ENCODE data around the gene SLC38A4.
"Not testable (repeated sequence)": the region's sequence is repeated elsewhere in the genome, so short reads cannot be mapped to it uniquely, and the experiment has no call there.

Gene SLC38A4

GRCh38 chr12:46857486-46857885, 31.7 kb upstream of the SLC38A4 start:
- TF ChIP-seq, protein P1, sequence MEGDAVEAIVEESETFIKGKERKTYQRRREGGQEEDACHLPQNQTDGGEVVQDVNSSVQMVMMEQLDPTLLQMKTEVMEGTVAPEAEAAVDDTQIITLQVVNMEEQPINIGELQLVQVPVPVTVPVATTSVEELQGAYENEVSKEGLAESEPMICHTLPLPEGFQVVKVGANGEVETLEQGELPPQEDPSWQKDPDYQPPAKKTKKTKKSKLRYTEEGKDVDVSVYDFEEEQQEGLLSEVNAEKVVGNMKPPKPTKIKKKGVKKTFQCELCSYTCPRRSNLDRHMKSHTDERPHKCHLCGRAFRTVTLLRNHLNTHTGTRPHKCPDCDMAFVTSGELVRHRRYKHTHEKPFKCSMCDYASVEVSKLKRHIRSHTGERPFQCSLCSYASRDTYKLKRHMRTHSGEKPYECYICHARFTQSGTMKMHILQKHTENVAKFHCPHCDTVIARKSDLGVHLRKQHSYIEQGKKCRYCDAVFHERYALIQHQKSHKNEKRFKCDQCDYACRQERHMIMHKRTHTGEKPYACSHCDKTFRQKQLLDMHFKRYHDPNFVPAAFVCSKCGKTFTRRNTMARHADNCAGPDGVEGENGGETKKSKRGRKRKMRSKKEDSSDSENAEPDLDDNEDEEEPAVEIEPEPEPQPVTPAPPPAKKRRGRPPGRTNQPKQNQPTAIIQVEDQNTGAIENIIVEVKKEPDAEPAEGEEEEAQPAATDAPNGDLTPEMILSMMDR (conservative IDR thresholded peaks at IDR 0.05; ENCODE audit: low read length) = no peak
- no peak overlapping the region for H3K4me3 ChIP-seq (ENCODE audit: low read length)
- no peak for DNase-seq (ENCODE audit: low read depth)

- TF ChIP-seq, protein P1 (conservative IDR thresholded peaks at IDR 0.05; ENCODE audit: low read length) = no peak
- DNase-seq (ENCODE audit: low read depth) = no peak
- no peak overlapping the region for H3K4me3 ChIP-seq (ENCODE audit: low read length)
These were observed 30.0 kb upstream of the SLC38A4 start for GRCh38 chr12:46855760-46856159.

GRCh38 chr12:46854188-46854587, 28.4 kb upstream of the SLC38A4 start:
- DNase-seq (ENCODE audit: low read depth); H3K4me3 ChIP-seq (ENCODE audit: low read length): not testable (repeated sequence)

DNA sequence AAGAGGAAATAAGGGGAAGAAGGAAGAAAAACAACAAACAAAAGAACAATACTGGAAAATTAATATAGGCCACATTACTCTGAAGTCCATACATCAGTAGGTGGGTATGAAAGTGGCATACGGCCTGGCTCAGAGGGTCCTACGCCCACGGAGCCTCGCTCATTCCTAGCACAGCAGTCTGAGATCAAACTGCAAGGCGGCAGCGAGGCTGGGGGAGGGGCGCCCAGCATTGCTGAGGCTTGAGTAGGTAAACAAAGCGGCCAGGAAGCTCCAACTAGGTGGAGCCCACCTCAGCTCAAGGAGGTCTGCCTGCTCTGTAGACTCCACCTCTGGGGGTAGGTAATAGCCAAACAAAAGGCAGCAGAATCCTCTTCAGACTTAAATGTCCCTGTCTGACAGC, 23.0 kb upstream of the SLC38A4 start:
- H3K4me3 ChIP-seq (ENCODE audit: low read length); DNase-seq (ENCODE audit: low read depth): not testable (repeated sequence)

DNA sequence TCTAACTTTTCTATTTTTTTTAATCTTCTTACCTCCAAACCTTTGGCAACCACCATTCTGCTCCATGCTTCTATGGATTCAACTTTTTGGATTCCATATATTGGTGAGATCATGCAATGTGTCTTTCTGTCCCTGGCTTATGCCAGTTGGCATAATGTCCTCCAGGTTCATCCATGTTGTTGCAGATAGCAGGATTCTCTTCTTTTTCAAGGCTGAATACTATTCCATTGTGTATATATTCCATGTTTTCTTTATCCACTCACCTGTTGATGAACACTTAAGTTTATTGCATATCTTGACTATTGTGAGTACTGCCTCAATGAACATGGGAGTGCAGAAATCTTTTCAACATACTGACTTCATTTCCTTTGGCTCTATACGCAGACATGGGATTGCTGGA, 21.2 kb upstream of the SLC38A4 start:
- no peak overlapping the region for H3K4me3 ChIP-seq (ENCODE audit: low read length)
- TF ChIP-seq, protein P1 (conservative IDR thresholded peaks at IDR 0.05; ENCODE audit: low read length) = no peak

DNA sequence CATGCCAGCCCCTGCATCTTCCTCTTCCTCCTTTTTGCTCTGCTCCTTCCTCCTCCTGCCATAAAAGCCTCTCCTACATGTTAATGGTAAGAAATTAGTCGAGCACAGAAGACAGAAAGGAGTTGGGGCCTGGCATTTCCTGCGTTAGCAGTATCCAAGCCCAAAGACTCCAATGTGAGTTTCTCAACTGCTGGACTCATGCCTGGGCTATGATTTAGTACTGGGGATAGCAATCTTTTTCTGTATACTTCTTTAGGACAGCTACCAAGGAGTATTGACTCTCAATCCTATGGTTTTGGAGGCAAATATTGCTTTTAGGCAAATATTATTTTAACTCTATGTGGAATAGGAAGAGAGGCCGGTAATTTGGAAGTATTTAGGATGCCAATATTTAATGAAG, 18.0 kb upstream of the SLC38A4 start:
- no peak overlapping the region for H3K4me3 ChIP-seq (ENCODE audit: low read length)
- TF ChIP-seq, protein P1 (conservative IDR thresholded peaks at IDR 0.05; ENCODE audit: low read length) = no peak
- DNase-seq (ENCODE audit: low read depth) = peak; percentile 81

More for the DNA sequence above, 21.2 kb upstream of the SLC38A4 start:
- no peak for DNase-seq (ENCODE audit: low read depth)

GRCh38 chr12:46841891-46842290, 16.1 kb upstream of the SLC38A4 start:
- TF ChIP-seq, protein P1 (conservative IDR thresholded peaks at IDR 0.05; ENCODE audit: low read length) = no peak
- no peak overlapping the region for H3K4me3 ChIP-seq (ENCODE audit: low read length)
- DNase-seq (ENCODE audit: low read depth) = no peak

DNA sequence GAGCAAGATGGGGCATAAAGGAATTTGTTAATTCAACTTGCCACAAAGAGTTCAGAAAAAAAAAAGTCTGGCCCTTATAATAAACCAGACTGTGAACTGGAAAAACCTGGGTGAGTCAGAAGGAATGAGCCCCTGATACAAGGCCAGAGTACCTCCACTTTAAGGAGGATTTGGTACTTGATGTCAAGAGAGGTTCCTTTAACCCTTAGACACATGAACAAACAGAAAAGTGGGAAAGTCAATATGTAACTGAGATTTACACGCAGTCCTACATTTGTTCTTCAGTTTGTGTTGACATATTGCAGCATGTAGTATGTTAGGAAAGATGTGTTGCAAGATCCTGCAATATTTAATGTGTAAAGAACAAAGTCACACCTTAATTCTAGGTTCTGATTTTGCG, 14.2 kb upstream of the SLC38A4 start:
- DNase-seq (ENCODE audit: low read depth) = no peak
- TF ChIP-seq, protein P1 (conservative IDR thresholded peaks at IDR 0.05; ENCODE audit: low read length) = no peak
- H3K4me3 ChIP-seq (ENCODE audit: low read length) = no peak overlapping the region
